Measurements from ENCODE around the gene JAKMIP2. TPM values are rescaled to one million over a fixed set of nuclear protein-coding genes. Genes with fewer than 3 reads are reported as not detected.

JAKMIP2 gene
- total RNA-seq, 1 experiment from 2014 or later = not detected

DNA sequence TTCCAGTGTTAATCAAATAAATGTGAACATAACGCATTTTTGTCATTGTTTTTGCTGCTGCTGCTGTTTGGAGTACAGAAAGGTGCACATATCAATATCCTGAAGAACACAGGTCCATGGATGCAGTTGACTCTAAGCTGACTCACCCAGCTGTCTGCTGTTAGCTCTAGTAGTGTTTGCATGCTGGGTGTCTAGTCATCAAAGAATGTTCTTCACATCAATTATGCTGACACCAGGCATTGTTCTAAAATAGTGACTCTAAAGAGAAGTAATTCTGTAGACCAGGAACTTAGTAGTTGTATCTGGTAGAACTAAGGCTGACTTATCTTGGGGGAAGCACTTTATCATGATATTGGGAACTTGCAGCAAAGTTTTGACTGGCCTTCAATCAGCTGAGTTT, 217.0 kb downstream of the JAKMIP2 start:
- H3K4me1 ChIP-seq (ENCODE audit: control insufficient read depth, insufficient read depth, low read length) = no peaks in the 10 kb centered on the region
- no peak for ATAC-seq
- H3K4me3 ChIP-seq (ENCODE audit: low read depth in 2 of 2, low read length in 2 of 2) = no peak overlapping the region
- H3K27ac ChIP-seq (ENCODE audit: low read length) = no peak overlapping the region
- no TSS peak for BruUV-seq (replicated peaks)
- H3K27me3 ChIP-seq (ENCODE audit: control insufficient read depth, insufficient read depth, low read length) = no peaks in the 10 kb centered on the region
- intact Hi-C loops (cut with micrococcal nuclease; ENCODE audit: unreplicated experiment) (no loop called here), in situ Hi-C loops (cut with HindIII; ENCODE audit: low pct_unique_long_range_greater_than_20kb, low sequenced_read_pairs) (no loop called here)
- no peaks in the 10 kb centered on the region for H3K36me3 ChIP-seq (ENCODE audit: control insufficient read depth, insufficient read depth, low read length)
- ChIA-PET POLR2A (interaction anchor here (0.6 kb wide), 1 partner anchor 66 kb away, joined by 3 read pairs; no protein-coding TSS in a partner anchor), CTCF (interaction anchor here (0.7 kb wide), 1 partner anchor 10 kb away, joined by 4 read pairs; no protein-coding TSS in a partner anchor)
- no peaks in the 10 kb centered on the region for H3K9me3 ChIP-seq (ENCODE audit: control insufficient read depth, insufficient read depth, low read depth, low read length)
- no peak for DNase-seq (ENCODE audit: low read depth, low spot score)
- no peak for TF ChIP-seq SIN3A (IDR thresholded peaks at IDR 0.05; ENCODE audit: borderline replicate concordance, insufficient read depth, low read depth, low read length)
- TF ChIP-seq, protein P1, sequence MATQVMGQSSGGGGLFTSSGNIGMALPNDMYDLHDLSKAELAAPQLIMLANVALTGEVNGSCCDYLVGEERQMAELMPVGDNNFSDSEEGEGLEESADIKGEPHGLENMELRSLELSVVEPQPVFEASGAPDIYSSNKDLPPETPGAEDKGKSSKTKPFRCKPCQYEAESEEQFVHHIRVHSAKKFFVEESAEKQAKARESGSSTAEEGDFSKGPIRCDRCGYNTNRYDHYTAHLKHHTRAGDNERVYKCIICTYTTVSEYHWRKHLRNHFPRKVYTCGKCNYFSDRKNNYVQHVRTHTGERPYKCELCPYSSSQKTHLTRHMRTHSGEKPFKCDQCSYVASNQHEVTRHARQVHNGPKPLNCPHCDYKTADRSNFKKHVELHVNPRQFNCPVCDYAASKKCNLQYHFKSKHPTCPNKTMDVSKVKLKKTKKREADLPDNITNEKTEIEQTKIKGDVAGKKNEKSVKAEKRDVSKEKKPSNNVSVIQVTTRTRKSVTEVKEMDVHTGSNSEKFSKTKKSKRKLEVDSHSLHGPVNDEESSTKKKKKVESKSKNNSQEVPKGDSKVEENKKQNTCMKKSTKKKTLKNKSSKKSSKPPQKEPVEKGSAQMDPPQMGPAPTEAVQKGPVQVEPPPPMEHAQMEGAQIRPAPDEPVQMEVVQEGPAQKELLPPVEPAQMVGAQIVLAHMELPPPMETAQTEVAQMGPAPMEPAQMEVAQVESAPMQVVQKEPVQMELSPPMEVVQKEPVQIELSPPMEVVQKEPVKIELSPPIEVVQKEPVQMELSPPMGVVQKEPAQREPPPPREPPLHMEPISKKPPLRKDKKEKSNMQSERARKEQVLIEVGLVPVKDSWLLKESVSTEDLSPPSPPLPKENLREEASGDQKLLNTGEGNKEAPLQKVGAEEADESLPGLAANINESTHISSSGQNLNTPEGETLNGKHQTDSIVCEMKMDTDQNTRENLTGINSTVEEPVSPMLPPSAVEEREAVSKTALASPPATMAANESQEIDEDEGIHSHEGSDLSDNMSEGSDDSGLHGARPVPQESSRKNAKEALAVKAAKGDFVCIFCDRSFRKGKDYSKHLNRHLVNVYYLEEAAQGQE (IDR thresholded peaks at IDR 0.05; ENCODE audit: insufficient read depth in 1 of 2, low read depth in 2 of 2, low read length in 1 of 2) = no peak
- TF ChIP-seq CTCF (IDR thresholded peaks at IDR 0.05) = no peak
- TF ChIP-seq POLR2AphosphoS5 (IDR thresholded peaks at IDR 0.05; ENCODE audit: low read depth, low read length) = no peak
- TF ChIP-seq TCF7L2 (IDR thresholded peaks at IDR 0.05; ENCODE audit: low read depth, low read length) = no peak

DNA sequence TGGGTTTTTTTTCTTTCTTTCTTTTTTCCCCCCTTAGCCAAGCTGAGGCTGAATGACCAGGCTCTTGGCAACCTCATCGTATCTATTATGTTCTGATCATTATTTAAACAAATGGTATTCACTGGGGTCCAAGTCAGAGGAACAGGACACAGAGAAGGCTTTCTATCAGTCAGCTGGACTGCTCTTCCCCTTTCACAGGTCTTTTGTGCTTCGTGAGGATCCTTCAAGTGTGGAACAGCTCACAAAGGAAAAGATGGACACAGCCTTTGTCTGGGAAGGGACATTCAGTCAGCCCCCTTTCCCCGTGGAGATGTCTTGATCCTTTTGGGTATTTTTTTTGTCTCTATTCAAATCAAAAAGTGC, 218.4 kb downstream of the JAKMIP2 start:
- no peak for ATAC-seq

More for the DNA sequence above, 218.4 kb downstream of the JAKMIP2 start:
- Histone ChIP-seq H3K4me1 (ENCODE audit: control insufficient read depth, insufficient read depth, low read length) (no peaks in the 10 kb centered on the region), H3K27me3 (ENCODE audit: control insufficient read depth, insufficient read depth, low read length) (no peaks in the 10 kb centered on the region), H3K36me3 (ENCODE audit: control insufficient read depth, insufficient read depth, low read length) (no peaks in the 10 kb centered on the region), H3K4me3 (ENCODE audit: low read depth in 2 of 2, low read length in 2 of 2) (no peak overlapping the region), H3K27ac (ENCODE audit: low read length) (no peak overlapping the region), H3K9me3 (ENCODE audit: control insufficient read depth, insufficient read depth, low read depth, low read length) (no peaks in the 10 kb centered on the region)
- BruUV-seq (replicated peaks) = no TSS peak
- no peak for DNase-seq (ENCODE audit: low read depth, low spot score)
- TF ChIP-seq TCF7L2 (IDR thresholded peaks at IDR 0.05; ENCODE audit: low read depth, low read length) (no peak), CTCF (IDR thresholded peaks at IDR 0.05) (no peak), POLR2AphosphoS5 (IDR thresholded peaks at IDR 0.05; ENCODE audit: low read depth, low read length) (no peak)
- POLR2A ChIA-PET = no interaction called here
- intact Hi-C loops (cut with micrococcal nuclease; ENCODE audit: unreplicated experiment) = no loop called here
- in situ Hi-C loops (cut with HindIII; ENCODE audit: low pct_unique_long_range_greater_than_20kb, low sequenced_read_pairs) = no loop called here
- CTCF ChIA-PET = no interaction called here

Data from Panc1 (cell line).